Endothelial cell of umbilical vein (primary cell): ENCODE measurements around the gene TXK. TPM values are rescaled to one million over a fixed set of nuclear protein-coding genes. Genes with fewer than 3 reads are reported as not detected.

ENCODE experiments used
- BruUV-seq: library from RNA; stranded (reverse); fragments of 400-500 nt; replicated peaks from 2 replicates; lab custom pipeline; 2021; lab: Mats Ljungman, UMichigan
- CTCF ChIA-PET: fragments of 300-600, 350-600 bp; sonication (Branson Sonifier 250); formaldehyde crosslinking; loops from one replicate; lab custom pipeline; 2021; ENCODE audit warnings: antibody characterized with exemption, inconsistent platforms; lab: Charles Lee
- POLR2A ChIA-PET: fragments of 300-600, 350-600 bp; sonication (Branson Sonifier 250); formaldehyde crosslinking; loops from one replicate; lab custom pipeline; 2021; ENCODE audit warnings: antibody characterized with exemption, inconsistent platforms; lab: Charles Lee
- DNase-seq: peaks from one replicate; pipeline ENCODE4 v3.0.0-alpha.2; 2011; ENCODE audit warnings: low read depth, low spot score
- FAIRE-seq: peaks from 2 replicates; lab custom pipeline; 2011; peaks lifted over from hg19 to GRCh38; lab: Jason Lieb, UNC
- H2AFZ ChIP-seq: 2 replicates; pipeline ENCODE4 v1.6.0; 2012; ENCODE audit warnings: low read depth, low read length, control low read depth, inconsistent platforms
- H3K27ac ChIP-seq: 2 replicates; pipeline ENCODE4 v1.5.1; 2011; ENCODE audit warnings: low read depth, mild to moderate bottlenecking, control low read depth, low read length, moderate library complexity; ENCODE audit not compliant: insufficient read depth
- H3K27me3 ChIP-seq, 2 experiments: 2 replicates each; pipeline versions ENCODE4 v1.6.0 to v1.6.1; 2011; ENCODE audit warnings: low read length in 2 of 2, mixed read lengths in 1 of 2; ENCODE audit not compliant: control insufficient read depth in 2 of 2, insufficient read depth in 2 of 2
- H3K36me3 ChIP-seq, 2 experiments: 2 replicates in 1 of 2; 3 replicates in 1 of 2; pipeline ENCODE4 v1.5.1; 2011; ENCODE audit warnings: low read length in 2 of 2, mild to moderate bottlenecking in 1 of 2, moderate library complexity in 1 of 2; ENCODE audit not compliant: control insufficient read depth in 2 of 2, insufficient read depth in 2 of 2; ENCODE audit errors: extremely low read depth in 1 of 2
- H3K4me1 ChIP-seq: 3 replicates; pipeline ENCODE4 v1.5.1; 2011; ENCODE audit warnings: mild to moderate bottlenecking, low read length; ENCODE audit not compliant: control insufficient read depth, insufficient read depth; ENCODE audit errors: extremely low read depth
- H3K4me2 ChIP-seq: 2 replicates; pipeline ENCODE4 v1.6.1; 2011; ENCODE audit warnings: low read length, control low read depth, mixed read lengths; ENCODE audit not compliant: insufficient read depth
- H3K4me3 ChIP-seq, 3 experiments: fragments of 200-600 bp in 1 of 3; sonication (generic), shearing (Covaris generic) in 1 of 3; replicated peaks in 1 of 3; 2 replicates each; pipeline ENCODE4 v1.5.1; 2011 to 2016; ENCODE audit warnings: control low read depth in 3 of 3, low read length in 3 of 3, mild to moderate bottlenecking in 2 of 3, inconsistent platforms in 1 of 3, low read depth in 1 of 3, moderate library complexity in 1 of 3; ENCODE audit not compliant: insufficient read depth in 1 of 3
- H3K79me2 ChIP-seq: 2 replicates; pipeline ENCODE4 v1.6.0; 2012; ENCODE audit warnings: low read length, inconsistent platforms; ENCODE audit not compliant: control insufficient read depth, insufficient read depth
- H3K9ac ChIP-seq: replicated peaks from 2 replicates; pipeline ENCODE3; 2011; ENCODE audit warnings: low read length, control low read depth; ENCODE audit not compliant: insufficient read depth; ENCODE audit errors: extremely low read depth
- H3K9me1 ChIP-seq: replicated peaks from 3 replicates; pipeline ENCODE4 v1.6.0; 2011; ENCODE audit warnings: mild to moderate bottlenecking, low read length; ENCODE audit not compliant: control insufficient read depth, insufficient read depth; ENCODE audit errors: extremely low read depth
- H3K9me3 ChIP-seq: replicated peaks from 2 replicates; pipeline ENCODE4 v1.5.1; 2012; ENCODE audit warnings: low read length, inconsistent platforms; ENCODE audit not compliant: control insufficient read depth, insufficient read depth
- H4K20me1 ChIP-seq: replicated peaks from 2 replicates; pipeline ENCODE3; 2011; ENCODE audit warnings: mild to moderate bottlenecking, low read length; ENCODE audit not compliant: control insufficient read depth, insufficient read depth; ENCODE audit errors: extremely low read depth
- FOS ChIP-seq: IDR thresholded peaks from 2 replicates; pipeline ENCODE4 v1.6.1; 2011; ENCODE audit warnings: mild to moderate bottlenecking, low read length, moderate library complexity, borderline replicate concordance; ENCODE audit not compliant: insufficient read depth
- GATA2 ChIP-seq: IDR thresholded peaks from 2 replicates; pipeline ENCODE4 v1.7.0; 2011; ENCODE audit warnings: low read depth, mild to moderate bottlenecking, moderate library complexity, mixed read lengths, low read length; ENCODE audit not compliant: insufficient read length, insufficient read depth
- POLR2AphosphoS5 ChIP-seq: IDR thresholded peaks from 2 replicates; pipeline ENCODE4 v1.6.1; 2012; ENCODE audit warnings: low read depth, mild to moderate bottlenecking, control low read depth, low read length, moderate library complexity; ENCODE audit not compliant: insufficient read depth
- dilution Hi-C: fragments of 300-500 bp; cut with MboI; formaldehyde crosslinking; loops from one replicate; pipeline ENCODE4 v1.15.0; 2019; ENCODE audit warnings: low sequenced_read_pairs; ENCODE audit not compliant: extremely low pct_ligation_motif_present
- intact Hi-C: fragments of 100-400 bp; cut with micrococcal nuclease; formaldehyde crosslinking; loops from one replicate; pipeline ENCODE4 v1.10.0; 2022
- polyA plus RNA-seq, 4 experiments: library from polyadenylated mRNA; depleted of rRNA in 3 of 4; stranded (reverse) in 3 of 4; unstranded in 1 of 4; fragments of >200 nt; gene quantifications; 2 replicates each; pipeline versions ENCODE4 v1.2.1 to v1.2.3, GENCODE V29; 2011 to 2012; ENCODE audit warnings: missing spikeins in 1 of 4
- small RNA-seq: library from RNA; depleted of rRNA; stranded (forward); fragments of <200 nt; gene quantifications from one replicate; pipeline ENCODE3, GENCODE V24; 2012; ENCODE audit warnings: low replicate concordance, low read depth; ENCODE audit not compliant: insufficient read depth, insufficient read length
- total RNA-seq: library from RNA; stranded (reverse); gene quantifications from 2 replicates; pipeline ENCODE4 v1.2.3, GENCODE V29; 2021

TXK gene
- total and polyA plus RNA-seq, 2 donors (not counting 3 experiments of a cell fraction or from before 2014, with no cell fraction given): 0.26 to 0.97 TPM

GRCh38 chr4:48017108-48017571 lies 116.9 kb downstream of the TXK start:
- peak overlapping the region; percentile 64 for H3K27ac ChIP-seq
- BruUV-seq: TSS peak; percentile 45
- CTCF ChIA-PET: interaction anchor here (1.6 to 3.5 kb wide), 2 partner anchors 16 to 70 kb away, joined by 4 to 32 read pairs; no protein-coding TSS in a partner anchor

More at GRCh38 chr4:48017108-48017571, 116.9 kb downstream of the TXK start:
- Histone ChIP-seq H4K20me1 (no peaks in the 10 kb centered on the region), H3K4me3 (peak overlapping the region; percentile 40 to 58 (median 46)), H3K4me2 (peak overlapping the region; percentile 79), H3K9me3 (no peaks in the 10 kb centered on the region), H3K27me3 (peaks cover 0 to 4% of the 10 kb centered on the region in 2 experiments), H2AFZ (peak overlapping the region; percentile 62), H3K9me1 (no peaks in the 10 kb centered on the region), H3K9ac (peak overlapping the region; percentile 92), H3K36me3 (no peaks in the 10 kb centered on the region), H3K4me1 (peaks cover 10% of the 10 kb centered on the region), H3K79me2 (no peaks in the 10 kb centered on the region)
- FAIRE-seq (peak; percentile 64), DNase-seq (peak; percentile 56)
- TF ChIP-seq POLR2AphosphoS5 (no peak), FOS (peak; percentile 18), GATA2 (no peak)
- dilution Hi-C loops (no loop called here), intact Hi-C loops (no loop called here)
- POLR2A ChIA-PET: no interaction called here

Small RNAs within 50 kb of the gene (small RNA-seq; reads per million reads assigned to genes)
- gene RF00019: not detected
- not detected for gene RF00026
- gene RNU6-838P: not detected

Other genes with a start within 250 kb of the TXK start
- 11.8 and 14.6 TPM in 2 replicates for gene NFXL1, start 219.7 kb downstream of the TXK start, total RNA-seq
- 4.0 and 5.1 TPM in 2 replicates for gene NFXL1, start 219.7 kb downstream of the TXK start, polyA plus RNA-seq
- not detected in 2 replicates for gene CNGA1, start 117.6 kb downstream of the TXK start, total RNA-seq
- not detected in 2 replicates for gene CNGA1, start 117.6 kb downstream of the TXK start, polyA plus RNA-seq
- gene NIPAL1, start 117.5 kb downstream of the TXK start, total RNA-seq: 1.4 and 1.7 TPM in 2 replicates
- gene NIPAL1, start 117.5 kb downstream of the TXK start, polyA plus RNA-seq: 0.27 and 0.36 TPM in 2 replicates
- gene TEC, start 135.6 kb upstream of the TXK start, total RNA-seq: 0.86 and 0.97 TPM in 2 replicates
- gene TEC, start 135.6 kb upstream of the TXK start, polyA plus RNA-seq: 0.08 and 0.18 TPM in 2 replicates
- 40.6 and 49.5 TPM in 2 replicates for gene SLAIN2, start 207.3 kb upstream of the TXK start, total RNA-seq
- gene SLAIN2, start 207.3 kb upstream of the TXK start, polyA plus RNA-seq: 19.6 and 27.4 TPM in 2 replicates